Thyroid gland (tissue), 4 donors: Measurements from ENCODE around the gene UGP2.

ENCODE experiments used
- POLR2A ChIP-seq, 2 donors: fragments of 450-650 bp; IDR thresholded peaks; one replicate each; pipeline ENCODE4 v1.6.1; 2017; ENCODE audit warnings: antibody characterized with exemption in 2 of 2, mild to moderate bottlenecking in 2 of 2, moderate library complexity in 1 of 2
- TF ChIP-seq, protein P1 (sequence below), 6 experiments: fragments of 200-600 bp in 3 of 6; fragments of 450-650 bp in 3 of 6; sonication (generic) in 3 of 6; IDR thresholded peaks; one replicate each; pipeline ENCODE4 v1.5.1; 2016 to 2019; ENCODE audit warnings: antibody characterized with exemption in 6 of 6, mild to moderate bottlenecking in 2 of 6, inconsistent platforms in 1 of 6, moderate library complexity in 1 of 6

- TF ChIP-seq, protein P1, sequence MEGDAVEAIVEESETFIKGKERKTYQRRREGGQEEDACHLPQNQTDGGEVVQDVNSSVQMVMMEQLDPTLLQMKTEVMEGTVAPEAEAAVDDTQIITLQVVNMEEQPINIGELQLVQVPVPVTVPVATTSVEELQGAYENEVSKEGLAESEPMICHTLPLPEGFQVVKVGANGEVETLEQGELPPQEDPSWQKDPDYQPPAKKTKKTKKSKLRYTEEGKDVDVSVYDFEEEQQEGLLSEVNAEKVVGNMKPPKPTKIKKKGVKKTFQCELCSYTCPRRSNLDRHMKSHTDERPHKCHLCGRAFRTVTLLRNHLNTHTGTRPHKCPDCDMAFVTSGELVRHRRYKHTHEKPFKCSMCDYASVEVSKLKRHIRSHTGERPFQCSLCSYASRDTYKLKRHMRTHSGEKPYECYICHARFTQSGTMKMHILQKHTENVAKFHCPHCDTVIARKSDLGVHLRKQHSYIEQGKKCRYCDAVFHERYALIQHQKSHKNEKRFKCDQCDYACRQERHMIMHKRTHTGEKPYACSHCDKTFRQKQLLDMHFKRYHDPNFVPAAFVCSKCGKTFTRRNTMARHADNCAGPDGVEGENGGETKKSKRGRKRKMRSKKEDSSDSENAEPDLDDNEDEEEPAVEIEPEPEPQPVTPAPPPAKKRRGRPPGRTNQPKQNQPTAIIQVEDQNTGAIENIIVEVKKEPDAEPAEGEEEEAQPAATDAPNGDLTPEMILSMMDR (IDR thresholded peaks at IDR 0.05), result no peak
- no peak for TF ChIP-seq POLR2A (IDR thresholded peaks at IDR 0.05)
Measured at GRCh38 chr2:63879876-63880433, 38.3 kb downstream of the UGP2 start.
